Breast epithelium (tissue), 3 donors: Measurements from ENCODE around the gene MUC6.

ENCODE experiments used
- CTCF ChIP-seq, 3 donors: fragments of 450-650 bp; IDR thresholded peaks; one replicate each; pipeline ENCODE4 v1.5.1; 2016 to 2017; ENCODE audit warnings: antibody characterized with exemption in 3 of 3, mild to moderate bottlenecking in 3 of 3, moderate library complexity in 3 of 3
- POLR2A ChIP-seq: fragments of 450-650 bp; IDR thresholded peaks from one replicate; pipeline ENCODE4 v1.6.1; 2016; ENCODE audit warnings: antibody characterized with exemption, mild to moderate bottlenecking, moderate library complexity

GRCh38 chr11:1055109-1055703 is 18.7 kb upstream of the MUC6 start:
- TF ChIP-seq CTCF (IDR thresholded peaks at IDR 0.05): no peak
- TF ChIP-seq POLR2A: no peak
